ENCODE measurements around the gene COL26A1.

The COL26A1 gene

DNA sequence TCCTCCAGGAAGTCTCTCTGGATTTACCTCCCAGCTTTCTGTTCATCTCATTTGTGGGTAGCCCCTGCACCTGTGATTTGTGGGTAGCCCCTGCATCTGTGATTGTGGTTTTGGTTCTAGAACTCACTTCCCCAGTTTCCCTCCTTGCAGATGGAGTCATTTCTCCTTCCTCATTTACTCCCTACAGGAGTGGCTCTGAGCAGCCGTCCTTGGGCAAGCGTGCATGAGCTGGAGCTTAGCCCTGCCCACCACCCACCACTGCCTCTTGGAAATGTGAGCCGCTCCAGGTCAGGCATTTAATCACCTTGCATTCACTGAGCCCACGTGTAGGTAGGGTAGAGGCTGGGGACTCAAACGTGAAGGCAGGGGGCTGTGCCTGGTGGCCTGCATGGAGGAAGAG is 8.2 kb downstream of the COL26A1 start:
- no peak for DNase-seq (ENCODE audit: low read depth, low spot score)

- no peak for DNase-seq (ENCODE audit: low read depth, low spot score)
Observed at GRCh38 chr7:101373812-101374614, 11.3 kb downstream of the COL26A1 start.

DNA sequence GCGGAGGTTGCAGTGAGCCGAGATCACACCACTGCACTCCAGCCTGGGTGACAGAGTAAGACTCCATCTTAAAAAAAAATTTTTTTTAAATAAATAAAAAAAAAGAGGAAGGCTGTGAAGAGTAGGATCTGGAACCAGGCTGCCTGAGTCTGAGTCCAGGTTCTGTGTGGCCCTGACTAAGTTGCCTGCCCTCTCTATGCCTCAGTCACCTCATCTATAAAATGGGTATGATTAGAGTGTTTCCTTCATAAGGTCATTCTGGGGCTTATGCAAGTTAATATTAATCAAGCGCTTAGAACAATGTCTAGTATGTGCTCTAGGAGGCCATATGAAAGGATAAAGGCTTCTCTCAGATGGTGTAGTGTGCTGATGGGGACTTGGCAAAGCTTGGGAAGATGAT is 12.3 kb downstream of the COL26A1 start:
- no peak for DNase-seq (ENCODE audit: low read depth, low spot score)

GRCh38 chr7:101376601-101377000 is 13.9 kb downstream of the COL26A1 start:
- DNase-seq (ENCODE audit: low read depth, low spot score) = no peak

DNA sequence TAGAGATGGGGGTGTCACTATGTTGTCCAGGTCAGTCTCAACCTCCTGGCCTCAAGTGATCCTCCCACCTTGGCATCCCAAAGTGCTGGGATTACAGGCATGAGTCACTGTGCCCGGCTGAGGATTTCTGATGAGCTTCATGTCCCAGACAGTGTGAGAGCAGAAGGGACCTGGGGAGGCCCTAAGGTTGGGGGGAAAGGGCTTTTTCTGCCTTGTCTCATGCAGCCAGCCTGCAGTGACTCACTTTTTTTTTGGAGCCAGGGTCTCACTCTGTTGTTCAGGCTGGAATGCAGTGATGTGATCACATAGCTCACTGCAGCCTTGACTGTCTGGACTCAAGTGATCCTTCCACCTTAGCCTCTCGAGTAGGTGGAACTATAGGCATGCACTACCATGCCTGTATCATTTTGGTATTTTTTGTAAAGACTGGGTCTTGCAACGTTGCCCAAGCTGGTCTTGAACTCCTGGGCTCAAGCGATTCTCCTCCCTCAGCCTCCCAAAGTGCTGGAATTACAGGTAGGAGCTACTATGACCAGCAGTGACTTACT is 14.6 kb downstream of the COL26A1 start:
- no peak for DNase-seq (ENCODE audit: low read depth, low spot score)

DNA sequence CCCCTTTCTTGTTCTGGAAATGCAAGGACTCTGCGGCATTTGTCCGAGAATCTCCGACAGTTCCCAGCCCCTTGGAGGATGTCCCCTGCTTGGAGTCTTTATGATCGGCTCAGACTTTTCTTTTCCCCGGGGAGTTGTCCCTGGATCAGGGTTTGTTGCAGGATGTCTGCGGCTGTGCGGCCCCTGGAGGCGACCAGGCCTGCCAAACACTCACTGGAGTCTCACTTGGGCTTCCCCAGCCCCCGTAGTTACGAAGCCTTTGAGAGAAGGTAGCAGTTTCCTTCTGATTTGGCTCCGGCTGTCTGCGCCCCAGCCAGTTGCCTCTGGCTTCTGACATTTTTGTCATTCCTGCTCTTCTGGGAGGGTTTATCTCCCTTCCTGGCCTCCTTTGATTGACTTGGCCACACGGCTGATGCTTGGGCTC is 16.1 kb downstream of the COL26A1 start:
- DNase-seq (ENCODE audit: low read depth, low spot score) = no peak

DNA sequence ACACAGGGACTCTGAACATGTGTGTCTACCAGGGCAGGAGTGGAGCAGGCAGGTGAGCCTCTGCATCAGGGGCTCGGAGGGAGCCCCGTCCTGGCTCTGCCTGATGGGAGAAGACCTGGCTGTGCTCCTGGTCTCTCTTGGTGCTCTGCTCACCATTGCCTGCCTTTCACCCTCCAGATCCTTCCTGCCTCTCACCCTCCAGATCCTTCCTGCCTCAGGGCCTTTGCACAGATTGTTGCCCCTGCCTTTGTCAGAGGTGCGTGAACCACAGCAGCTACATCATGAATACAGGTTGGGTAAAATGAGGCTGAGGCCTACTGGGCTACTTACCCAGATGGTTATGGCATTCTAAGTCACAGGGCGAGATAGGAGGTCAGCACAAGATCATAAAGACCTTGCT is 16.6 kb downstream of the COL26A1 start:
- no peak for DNase-seq (ENCODE audit: low read depth, low spot score)

DNA sequence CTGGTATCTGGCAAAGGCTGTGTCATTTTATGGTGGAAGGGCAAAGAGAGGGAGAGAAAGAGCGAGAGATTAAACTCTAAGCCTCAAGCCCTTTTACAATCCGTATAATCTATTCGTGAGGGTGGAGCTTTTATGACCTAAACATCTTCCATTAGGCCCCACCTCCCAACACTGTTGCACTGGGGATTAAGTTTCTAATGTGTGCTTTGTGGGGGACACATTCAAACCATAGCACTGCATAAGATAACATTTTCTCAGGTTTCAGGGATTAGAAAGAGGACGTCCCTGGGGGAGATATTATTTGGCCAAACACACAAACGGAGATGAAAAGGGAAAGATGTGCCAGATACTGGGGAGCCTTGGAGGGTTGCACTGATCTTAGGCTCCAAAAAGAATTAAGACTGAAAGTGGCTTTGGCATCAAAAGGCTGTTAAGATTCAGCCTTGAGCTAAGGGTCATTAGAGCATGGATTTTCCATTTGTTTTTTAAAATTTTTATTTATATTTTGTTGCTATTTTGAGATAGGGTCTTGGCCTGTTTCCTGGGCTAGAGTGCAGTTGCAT is 19.0 kb downstream of the COL26A1 start:
- no peak for DNase-seq (ENCODE audit: low read depth, low spot score)

DNA sequence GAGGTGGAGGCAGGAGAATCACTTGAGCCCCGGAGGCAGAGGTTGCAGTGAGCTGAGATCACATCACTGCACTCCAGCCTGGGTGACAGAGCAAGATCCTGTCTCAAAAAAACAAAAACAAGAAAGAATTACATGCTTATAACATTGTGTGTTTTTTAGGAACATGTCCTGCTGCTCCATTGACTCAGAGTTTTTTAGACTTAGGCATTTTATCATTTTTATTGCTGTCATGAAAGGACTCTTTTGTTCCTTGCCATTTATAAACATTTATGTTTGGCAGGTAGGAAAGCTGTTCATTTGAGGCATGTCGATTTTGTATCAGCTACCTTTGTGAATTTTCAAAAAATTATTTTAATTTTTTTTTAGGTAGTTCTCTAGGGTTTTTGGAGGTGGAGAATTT is 20.3 kb downstream of the COL26A1 start:
- DNase-seq (ENCODE audit: low read depth, low spot score) = no peak

GRCh38 chr7:101386177-101386557 is 23.5 kb downstream of the COL26A1 start:
- DNase-seq (ENCODE audit: low read depth, low spot score) = no peak

DNA sequence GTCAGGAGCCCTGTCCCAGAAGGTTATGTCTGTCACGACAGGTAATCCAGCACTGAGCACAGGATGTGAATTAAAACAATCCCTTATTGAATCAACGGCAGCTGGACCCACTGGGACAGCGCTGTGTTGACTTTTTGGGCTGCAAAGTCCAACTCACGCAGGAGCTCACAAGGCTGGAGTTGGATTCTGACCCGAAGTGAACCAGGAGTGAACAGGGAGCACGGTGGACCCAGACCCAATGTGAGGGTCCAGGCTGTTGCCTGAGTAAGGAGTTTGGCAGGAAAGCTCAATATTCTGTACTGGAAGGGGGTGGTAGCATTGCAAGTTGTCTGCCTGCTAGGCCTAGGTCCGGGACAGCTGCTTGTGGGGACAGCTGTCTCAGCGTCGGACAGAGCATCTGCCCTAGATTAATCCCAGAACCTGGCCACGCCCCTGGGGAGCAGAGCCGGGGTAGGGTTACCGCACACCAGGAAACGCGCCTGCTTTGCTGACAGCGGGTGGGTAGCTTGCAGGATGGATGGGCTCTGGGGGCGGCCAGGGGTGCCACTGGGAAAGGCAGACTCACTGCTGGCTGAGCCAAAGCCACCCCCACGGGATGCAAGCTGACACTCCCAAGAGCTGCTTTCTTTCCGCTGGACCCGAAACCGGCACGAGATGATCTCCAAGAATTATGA is 24.0 kb downstream of the COL26A1 start:
- no peak for DNase-seq (ENCODE audit: low read depth, low spot score)

DNA sequence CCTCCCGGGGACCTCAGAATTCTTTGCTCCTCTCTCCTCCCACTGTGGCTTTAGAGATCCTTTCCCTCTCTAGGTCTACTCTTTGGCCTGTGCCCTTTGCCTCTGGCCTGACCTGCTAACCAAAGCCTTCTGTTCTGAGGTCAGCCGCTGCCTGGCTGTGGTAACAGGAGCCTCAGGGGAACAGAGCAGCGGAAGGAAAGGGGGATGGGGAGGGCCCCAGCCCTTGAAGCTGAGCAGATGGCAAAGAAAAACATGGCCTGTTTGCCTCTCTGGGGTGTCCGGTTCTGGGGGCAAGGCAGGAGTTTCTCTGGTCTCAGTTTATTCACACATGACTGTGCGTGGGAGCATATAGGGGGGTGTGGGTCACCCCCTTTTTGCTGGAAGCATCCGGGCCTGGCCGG is 28.2 kb downstream of the COL26A1 start:
- peak; percentile 72 for DNase-seq (ENCODE audit: low read depth, low spot score)

GRCh38 chr7:101391991-101392390 is 29.3 kb downstream of the COL26A1 start:
- no peak for DNase-seq (ENCODE audit: low read depth, low spot score)

DNA sequence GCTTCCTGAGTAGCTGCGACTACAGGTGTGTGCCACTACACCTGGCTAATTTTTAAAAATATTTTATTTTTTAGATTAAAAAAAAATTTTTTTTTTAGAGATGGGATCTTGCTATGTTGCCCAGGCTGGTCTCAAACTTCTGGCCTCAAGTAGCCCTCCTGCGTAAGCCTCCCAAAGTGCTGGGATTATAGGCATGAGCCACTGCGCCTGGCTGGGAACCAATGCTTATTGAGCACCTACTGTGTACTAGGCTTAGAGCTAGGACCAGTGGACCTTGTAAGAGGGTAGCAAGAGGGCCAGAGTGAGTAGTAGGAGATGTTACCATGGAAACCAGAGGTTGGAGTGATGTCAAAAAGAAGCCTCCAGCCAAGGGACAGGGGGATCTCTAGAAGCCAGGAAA is 31.2 kb downstream of the COL26A1 start:
- DNase-seq (ENCODE audit: low read depth, low spot score) = no peak

- no peak for DNase-seq (ENCODE audit: low read depth, low spot score)
Observed at GRCh38 chr7:101395376-101395775, 32.7 kb downstream of the COL26A1 start.

DNA sequence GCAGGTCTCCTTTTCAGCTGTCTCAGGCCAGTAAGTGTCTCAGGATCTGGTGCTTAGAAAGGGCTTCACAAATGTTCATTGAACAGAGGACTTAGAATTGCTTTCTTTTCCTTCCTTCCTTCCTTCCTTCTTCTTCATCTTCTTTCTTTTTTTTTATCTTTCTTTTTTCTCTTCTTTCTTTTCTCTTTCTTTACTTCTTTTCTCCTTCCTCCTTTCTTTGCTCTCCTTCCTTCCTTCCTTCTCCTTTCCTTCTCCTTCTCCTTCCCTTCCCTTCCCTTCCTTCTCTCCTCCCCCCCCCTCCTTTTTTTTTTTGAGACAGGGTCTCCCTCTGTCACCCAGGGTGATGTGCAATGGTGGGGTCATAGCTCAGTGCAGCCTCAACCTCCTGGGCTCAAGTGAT is 34.6 kb downstream of the COL26A1 start:
- DNase-seq (ENCODE audit: low read depth, low spot score) = no peak

GRCh38 chr7:101397770-101398324 is 35.2 kb downstream of the COL26A1 start:
- DNase-seq (ENCODE audit: low read depth, low spot score) = no peak

DNA sequence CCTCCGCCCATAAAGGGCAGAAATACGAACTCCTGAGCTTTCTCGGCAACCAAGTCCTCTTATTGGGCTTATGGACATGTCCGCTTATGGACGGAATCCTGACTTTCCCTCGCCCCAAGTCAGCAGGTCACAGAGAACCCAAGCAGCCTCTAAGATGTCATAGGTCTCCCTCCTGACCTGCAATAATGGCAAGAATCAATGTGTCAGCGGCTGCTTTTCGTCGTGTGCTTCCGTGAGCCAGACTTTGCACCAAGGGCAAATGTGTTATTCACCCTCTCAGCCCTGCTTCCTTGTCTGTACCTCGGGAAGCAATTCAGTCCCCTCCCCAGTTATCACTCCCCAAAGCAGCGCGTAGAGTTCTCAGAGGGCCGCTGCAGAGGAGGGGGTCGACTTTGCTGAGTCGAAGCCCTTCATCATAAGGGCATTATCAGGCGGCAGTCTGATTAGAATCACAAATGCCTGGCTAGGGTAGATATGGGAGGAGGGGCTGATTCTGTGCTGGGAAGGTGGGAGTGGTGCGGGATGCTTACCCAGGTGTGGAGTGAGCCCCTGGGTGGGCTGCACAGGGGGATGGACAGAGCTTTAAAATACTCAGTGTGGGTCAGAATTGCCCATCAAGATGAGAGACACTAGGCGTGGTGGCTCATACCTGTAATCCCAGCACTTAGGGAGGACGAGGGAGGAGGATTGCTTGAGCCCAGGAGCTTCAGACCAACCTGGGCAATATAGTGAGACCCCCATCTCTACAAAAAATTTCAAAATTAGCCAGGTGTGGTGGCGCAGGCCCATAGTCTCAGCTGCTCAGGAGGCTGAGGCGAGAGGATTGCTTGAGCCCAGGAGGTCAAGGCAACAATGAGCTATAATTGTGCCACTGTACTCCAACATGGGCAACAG is 36.0 kb downstream of the COL26A1 start:
- DNase-seq (ENCODE audit: low read depth, low spot score) = no peak

DNA sequence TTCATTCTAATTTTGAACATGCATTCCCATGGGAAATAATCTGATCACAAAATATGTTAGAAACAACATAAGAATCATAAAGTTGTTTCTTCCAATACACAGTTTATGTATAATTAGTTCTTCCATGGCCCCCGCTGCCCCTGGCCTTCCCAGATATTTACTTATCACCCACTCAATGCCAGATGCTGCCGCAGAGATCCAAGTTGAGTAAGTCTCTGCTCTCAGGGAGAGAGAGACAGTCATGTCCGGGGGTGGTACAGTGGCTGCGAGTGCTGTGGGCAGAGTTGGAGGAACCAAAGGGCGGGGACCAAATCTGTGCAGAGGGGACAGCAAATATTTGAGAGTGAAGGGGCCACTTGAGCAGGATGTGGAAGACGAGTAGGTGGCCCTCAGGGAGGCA is 37.1 kb downstream of the COL26A1 start:
- DNase-seq (ENCODE audit: low read depth, low spot score) = no peak

- no peak for DNase-seq (ENCODE audit: low read depth, low spot score)
Observed at GRCh38 chr7:101400751-101401150, 38.1 kb downstream of the COL26A1 start.

GRCh38 chr7:101401390-101402080 is 38.9 kb downstream of the COL26A1 start:
- DNase-seq (ENCODE audit: low read depth, low spot score) = no peak
